HG03457 (cell line): ENCODE results near the gene HPSE.

Experiments used
- ATAC-seq: cut with Tn5 transposase; IDR thresholded peaks from one replicate; pipeline ENCODE4 v1.9.1; 2021; ENCODE audit warnings: moderate number of reproducible peaks; ENCODE audit not compliant: unreplicated experiment

Gene HPSE

GRCh38 chr4:83334425-83335241 is at the start of gene HPSE:
Gene HPSE, minus strand, starts transcription at chr4:83334848. Its CDS starts 66 bp downstream, at chr4:83334782.
- ATAC-seq: peak; percentile 85

- ATAC-seq: no peak
These were observed 48.2 kb upstream of the HPSE start for GRCh38 chr4:83382850-83383249.

GRCh38 chr4:83381173-83381572 is 46.5 kb upstream of the HPSE start:
- ATAC-seq: no peak

GRCh38 chr4:83378419-83378818 is 43.8 kb upstream of the HPSE start:
- ATAC-seq: no peak

- no peak for ATAC-seq
These were observed 38.3 kb upstream of the HPSE start for GRCh38 chr4:83372931-83373330.

GRCh38 chr4:83371936-83372335 is 37.3 kb upstream of the HPSE start:
- ATAC-seq: no peak

DNA sequence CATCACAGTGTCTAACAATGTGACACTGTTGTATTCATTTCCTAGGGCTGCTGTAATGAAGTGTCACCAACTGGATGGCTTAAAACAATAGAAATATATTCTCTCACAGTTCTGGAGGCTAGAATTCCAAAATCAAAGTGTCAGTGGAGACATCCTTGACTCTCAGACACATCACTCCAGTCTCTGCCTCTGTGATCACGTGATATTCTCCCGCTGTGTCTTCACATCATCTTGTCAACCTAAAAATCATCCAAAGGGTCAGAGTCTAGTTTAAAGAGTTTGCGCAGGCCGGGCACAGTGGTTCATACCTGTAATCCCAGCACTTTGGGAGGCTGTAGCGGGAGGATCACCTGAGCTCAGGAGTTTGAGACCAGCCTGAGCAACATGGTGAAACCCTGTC is 36.6 kb upstream of the HPSE start:
- ATAC-seq: no peak

- ATAC-seq: no peak
These were observed 35.9 kb upstream of the HPSE start for GRCh38 chr4:83370640-83370906.

GRCh38 chr4:83369831-83370639 is 35.4 kb upstream of the HPSE start:
- no peak for ATAC-seq

GRCh38 chr4:83364312-83364711 is 29.7 kb upstream of the HPSE start:
- no peak for ATAC-seq

GRCh38 chr4:83362492-83363329 is 28.1 kb upstream of the HPSE start:
- ATAC-seq: no peak

DNA sequence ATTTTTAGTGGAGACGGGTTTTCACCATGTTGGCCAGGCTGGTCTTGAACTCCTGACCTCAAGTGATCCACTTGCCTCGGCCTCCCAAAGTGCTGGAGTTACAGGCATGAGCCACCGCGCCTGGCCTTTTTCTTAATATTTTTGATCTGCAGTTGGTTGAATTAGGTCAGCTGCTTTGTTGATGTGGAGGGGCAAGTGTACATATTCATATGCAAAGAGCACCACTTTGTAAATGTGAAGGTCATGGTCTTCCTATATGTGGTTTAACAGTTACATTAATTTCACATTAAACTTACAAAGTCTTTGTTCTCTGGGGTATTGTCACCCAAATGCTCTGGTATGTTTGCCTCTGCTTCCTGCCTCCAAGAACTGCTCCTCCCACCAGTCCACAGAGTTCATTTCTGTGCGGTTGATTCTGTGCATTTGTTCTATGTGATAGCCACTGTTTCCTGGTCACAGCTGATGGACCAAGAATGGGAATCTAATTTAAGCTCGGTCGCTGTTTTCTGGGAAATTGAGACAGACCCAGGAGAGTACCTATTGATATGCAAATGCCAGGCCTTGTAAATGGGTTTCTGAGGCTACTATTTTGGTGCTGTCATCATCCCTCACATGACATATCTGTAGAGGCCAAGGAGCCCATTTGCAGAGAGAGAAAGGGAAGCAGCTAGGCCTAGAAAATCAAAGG is 26.9 kb upstream of the HPSE start:
- ATAC-seq: no peak

- ATAC-seq: no peak
These were observed 25.4 kb upstream of the HPSE start for GRCh38 chr4:83360018-83360417.

DNA sequence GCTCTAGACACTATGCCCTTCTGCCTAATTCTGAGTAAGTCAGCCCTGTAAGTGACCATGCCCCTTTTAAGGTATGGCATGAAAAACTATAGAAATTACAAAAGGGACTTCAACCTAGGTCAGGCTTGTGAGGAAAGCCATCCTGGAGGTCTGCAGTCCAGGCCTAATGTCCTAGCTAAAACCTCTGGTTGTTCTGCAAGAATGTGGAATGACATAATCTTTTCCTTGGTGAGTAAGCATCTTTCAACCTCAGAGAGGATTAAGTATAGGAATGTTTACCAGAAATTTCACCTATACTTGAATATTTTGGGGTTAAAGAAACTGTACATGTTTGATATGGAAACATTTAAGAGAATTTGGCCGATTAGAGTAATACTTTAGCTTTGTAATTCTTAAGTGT is 23.8 kb upstream of the HPSE start:
- no peak for ATAC-seq

DNA sequence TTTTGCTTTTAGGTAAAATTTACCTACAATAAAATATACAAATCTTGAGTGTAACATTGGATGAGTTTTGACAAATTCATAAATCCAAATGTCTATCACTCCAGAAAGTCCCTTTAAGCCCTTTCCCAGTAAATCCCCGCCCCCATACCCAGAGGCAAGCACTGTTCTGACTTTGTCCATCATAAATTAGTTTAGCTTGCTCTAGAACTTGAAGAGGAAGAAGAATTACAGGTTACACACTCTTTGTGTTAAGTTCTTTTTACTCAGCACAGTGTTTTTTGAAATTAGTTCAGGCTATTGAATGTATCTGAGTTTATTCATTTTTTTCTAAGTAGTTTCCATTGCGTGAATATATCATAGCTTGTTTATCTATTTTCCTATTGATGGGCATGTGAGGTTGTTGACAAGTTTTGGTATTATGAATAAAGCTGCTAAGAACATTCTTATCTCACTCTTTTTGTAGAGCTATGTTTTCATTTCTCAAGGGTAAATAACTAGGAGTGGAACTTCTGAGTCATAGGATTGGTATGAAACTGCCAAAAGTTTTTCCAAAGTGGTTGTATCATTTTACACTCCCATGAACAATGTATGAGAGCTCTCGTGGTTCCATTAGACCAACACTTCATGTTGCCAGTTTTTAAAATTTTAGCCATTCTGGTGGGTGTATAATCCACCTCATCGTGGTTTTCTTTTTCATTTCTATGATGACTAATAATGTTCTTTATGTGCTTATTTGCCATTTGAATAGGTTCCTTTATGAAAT is 22.4 kb upstream of the HPSE start:
- ATAC-seq: peak; percentile 47

DNA sequence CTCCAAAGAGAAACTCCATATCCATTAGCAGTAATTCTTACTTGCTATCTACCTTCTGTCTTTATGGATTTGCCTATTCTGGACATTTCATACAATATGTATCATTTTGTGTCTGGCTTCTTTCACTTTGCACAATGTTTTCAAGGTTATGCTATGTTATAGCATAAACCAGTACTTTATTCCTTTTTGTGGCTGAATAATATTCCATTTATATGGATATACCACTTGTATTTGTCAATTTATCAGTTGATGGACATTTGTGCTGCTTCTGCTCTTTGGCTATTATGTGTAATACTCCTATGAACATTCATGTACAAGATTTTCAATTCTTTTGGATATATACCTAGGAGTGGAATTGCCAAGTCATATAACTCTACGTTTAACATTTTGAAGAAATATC is 18.9 kb upstream of the HPSE start:
- no peak for ATAC-seq

- no peak for ATAC-seq
These were observed 13.4 kb upstream of the HPSE start for GRCh38 chr4:83348074-83348473.

DNA sequence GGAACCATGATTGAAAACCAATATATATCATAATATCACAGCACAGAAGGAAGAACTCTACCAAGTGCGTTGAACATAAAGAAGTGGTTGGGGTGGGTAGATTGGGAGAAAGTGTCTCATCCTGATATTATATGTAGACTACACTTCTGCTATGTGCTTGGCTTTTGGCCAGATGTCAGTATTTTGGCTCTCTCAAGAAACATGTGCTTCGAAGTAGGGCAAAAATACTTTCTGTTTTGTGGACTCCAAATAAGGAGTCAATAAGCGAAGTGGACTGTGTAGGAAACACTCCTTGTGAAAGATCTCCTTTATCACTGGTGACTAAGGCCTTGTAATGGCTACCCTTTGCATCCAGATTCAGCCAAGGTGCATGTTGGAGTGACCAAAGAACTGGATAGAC is 7.8 kb upstream of the HPSE start:
- no peak for ATAC-seq

DNA sequence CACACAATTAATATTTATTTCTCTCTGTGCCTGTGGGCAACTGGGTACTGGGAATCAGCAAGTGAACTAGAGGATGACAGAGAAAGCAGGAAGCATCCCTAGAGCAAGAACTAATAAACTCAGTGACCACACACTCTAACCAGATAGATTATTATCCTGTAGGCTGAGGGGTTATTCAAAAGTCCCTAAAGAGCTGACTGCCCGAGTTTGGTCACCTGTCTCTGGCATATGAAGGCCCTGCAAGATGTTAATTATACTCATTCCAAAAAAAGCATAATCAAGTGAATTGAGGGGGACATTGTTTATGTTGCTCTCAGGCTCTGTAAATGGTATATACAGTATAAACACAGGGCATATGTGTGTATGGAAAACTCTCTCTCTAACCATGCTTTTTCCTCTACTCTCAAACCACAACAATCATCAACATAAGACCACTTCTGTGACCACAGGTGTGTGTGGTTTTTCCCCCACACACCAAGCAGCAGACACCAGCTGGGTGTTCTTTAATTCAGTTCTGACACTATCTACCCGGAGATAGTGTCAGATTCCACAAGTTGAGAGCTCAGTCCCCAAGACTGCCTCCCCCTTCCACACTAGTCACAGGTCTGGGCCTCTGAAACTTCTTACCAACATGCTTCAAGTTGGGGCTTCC is 6.2 kb upstream of the HPSE start:
- ATAC-seq: peak; percentile 67

- ATAC-seq: no peak
These were observed 4.9 kb upstream of the HPSE start for GRCh38 chr4:83339573-83339972.
